GM21526 (cell line): ENCODE data around the gene PARD3B.

Experiments
- ATAC-seq: cut with Tn5 transposase; IDR thresholded peaks from one replicate; pipeline ENCODE4 v1.9.1; 2021; ENCODE audit warnings: moderate library complexity; ENCODE audit not compliant: unreplicated experiment, low FRiP score

PARD3B gene

DNA sequence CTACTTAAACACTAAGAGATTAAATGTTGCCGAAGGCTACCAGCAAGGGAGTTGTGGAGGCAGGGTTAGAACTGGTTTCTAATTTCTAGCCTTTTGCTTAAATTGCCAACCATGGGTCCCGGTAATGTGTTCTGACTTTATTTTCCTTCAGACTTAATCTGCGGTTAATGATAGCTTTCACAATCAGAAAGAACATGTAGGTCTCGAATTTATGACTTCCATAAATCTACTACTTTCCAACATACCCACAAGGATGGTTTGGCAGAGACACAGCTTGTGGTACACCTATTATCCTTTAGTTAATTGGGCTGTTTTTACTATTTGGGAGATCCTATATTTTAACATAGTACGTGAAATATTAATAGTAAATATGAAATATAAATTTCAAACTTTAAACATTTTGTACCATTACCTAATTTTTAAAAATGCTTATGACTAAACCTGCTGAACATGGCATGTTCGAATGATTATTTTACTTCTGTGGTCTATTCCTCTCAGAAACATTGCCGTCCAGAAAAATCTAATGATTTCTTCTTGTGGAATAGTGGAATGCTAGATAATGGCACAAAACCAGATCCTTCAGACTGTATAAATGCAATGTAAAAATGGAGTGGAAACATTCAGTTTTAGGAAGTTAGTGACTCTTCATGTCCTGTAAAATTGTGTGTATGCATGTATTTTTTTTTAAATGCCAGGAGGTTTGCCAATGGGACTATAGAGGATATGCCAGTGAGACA, 41.3 kb downstream of the PARD3B start:
- ATAC-seq, result no peak

DNA sequence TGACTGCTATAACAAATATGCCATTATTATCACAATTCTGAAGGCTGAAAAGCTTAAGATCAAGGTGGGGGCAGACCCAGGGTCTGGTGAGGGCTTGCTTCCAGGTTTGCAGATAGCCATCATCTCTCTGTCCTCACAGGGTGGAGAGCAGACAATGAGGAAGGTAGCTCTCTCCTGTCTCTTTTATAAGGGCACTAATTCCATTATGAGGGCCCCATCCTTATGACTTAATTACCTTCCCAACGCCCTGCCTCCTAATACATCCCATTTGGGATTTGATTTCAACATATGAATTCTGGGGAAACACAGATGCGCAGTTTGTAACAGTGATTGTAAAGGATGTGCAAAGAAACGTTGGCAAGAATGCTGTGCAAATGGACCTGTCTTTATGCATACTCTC, 44.8 kb downstream of the PARD3B start:
- no peak for ATAC-seq

- no peak for ATAC-seq
Measured at GRCh38 chr2:204591225-204591624, 46.0 kb downstream of the PARD3B start.

- ATAC-seq, result no peak
Measured at GRCh38 chr2:204604061-204604460, 58.8 kb downstream of the PARD3B start.

- ATAC-seq, result no peak
Measured at GRCh38 chr2:204608237-204608939, 63.1 kb downstream of the PARD3B start.

GRCh38 chr2:204611017-204611631, 65.8 kb downstream of the PARD3B start:
- ATAC-seq, result no peak

DNA sequence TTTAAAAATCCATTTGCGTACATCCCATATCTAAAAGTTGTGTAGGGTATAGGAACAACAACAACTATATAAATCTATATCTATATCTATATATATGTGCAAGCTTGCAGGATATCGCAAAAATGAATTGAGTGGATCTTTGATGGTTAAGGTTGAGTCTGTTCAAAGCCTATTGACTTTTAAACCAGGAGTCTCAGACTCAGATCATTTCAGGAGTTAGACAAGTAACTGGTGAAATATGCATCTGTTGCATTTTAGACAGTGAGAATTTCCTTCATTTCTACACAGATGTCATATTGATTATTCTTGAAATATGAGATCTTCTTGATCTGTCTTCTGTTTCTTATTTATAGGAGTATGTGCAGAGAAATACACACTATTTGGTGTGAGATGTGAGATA, 66.5 kb downstream of the PARD3B start:
- ATAC-seq, result no peak

DNA sequence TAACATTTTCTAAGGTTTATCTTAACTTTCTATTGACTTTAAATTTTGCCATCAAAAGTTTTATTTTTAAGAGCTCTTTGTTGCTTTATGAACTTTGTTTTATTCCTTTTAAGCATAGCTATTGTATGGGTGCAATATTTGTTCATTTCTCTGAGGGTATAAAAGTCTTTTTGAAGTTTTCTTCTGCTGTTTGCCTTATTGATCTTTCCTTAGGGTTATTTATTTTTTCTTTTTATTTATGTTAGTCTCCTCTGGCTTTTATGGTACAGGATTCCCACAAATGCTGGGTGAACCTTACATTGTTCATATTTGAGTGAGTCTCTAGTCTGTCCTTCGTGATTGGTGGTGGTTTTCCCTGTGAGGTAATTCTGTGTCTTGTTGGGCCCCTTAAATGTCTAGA, 68.4 kb downstream of the PARD3B start:
- ATAC-seq, result no peak

- no peak for ATAC-seq
Measured at GRCh38 chr2:204615456-204615855, 70.2 kb downstream of the PARD3B start.

DNA sequence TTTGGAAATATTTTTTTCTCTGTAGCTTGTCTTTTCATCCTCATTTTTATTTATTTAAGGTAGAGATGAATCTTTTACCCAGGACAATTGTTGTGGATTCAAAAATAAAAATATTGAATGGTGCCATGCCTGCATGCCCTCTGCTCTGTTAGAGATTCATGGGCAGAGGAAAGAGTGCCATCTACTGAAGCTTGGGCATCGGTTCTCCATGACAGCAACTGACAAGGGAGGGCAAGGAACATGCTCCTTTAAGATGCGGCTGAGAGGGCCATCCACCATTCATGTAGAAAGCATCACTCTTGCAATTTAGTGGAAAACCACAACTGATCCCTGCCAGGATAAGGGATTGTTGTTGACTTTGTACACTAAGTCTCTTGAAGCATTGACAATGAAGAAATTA, 79.9 kb downstream of the PARD3B start:
- no peak for ATAC-seq

DNA sequence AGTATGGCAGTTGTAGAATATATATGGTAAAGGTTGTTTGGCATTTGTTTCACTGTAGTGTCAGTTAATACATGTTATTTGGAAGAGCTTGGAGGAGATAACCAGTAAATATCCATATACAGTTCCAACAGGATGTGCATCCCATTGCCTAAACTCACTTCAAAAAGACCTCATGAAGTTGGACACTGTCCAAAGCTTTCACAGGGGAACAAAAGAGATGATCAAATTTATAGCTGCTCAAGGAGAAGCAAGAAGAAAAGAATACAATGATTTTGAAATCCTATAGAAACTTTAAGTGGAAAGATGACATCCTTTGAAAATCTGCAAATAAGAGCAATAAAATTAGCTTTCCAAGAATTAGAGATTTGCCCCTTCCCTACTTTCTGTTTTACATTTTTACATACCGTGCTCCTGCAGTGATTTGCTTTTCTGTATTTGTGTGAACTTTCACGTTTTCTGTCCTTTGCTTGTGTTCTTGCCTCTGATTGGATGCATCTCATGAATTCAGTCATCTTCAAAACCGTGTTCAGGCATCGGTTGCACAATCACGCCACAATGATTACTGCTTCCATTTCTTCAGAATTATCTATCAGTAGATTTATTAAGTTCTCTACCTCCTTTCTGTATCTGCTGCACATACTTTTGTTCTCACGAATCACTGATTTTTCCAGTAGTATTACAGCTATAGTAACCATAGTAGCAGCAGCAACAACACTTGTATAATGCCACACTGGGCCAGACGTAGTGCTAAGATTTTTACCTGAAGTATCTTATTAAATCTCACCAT, 83.8 kb downstream of the PARD3B start:
- ATAC-seq, result no peak

DNA sequence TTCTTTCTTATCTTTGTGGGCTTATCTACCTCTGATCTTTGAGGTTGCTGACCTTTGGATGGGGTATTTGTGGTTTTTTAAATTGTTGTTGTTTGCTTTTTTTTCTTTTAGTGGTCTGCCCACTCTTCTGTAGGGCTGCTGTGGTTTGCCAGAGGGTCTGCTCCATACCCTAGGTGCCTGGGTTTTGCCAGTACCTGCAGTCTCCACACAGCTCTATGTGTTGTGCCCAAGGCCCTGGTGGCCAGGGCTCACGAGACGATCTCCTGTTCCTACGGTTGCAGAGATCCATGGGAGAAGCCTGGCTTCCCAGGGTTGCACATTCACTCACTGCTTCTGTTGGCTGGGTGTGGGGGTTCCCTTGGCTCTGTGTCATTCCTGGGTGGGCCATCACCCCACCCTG, 87.1 kb downstream of the PARD3B start:
- no peak for ATAC-seq

DNA sequence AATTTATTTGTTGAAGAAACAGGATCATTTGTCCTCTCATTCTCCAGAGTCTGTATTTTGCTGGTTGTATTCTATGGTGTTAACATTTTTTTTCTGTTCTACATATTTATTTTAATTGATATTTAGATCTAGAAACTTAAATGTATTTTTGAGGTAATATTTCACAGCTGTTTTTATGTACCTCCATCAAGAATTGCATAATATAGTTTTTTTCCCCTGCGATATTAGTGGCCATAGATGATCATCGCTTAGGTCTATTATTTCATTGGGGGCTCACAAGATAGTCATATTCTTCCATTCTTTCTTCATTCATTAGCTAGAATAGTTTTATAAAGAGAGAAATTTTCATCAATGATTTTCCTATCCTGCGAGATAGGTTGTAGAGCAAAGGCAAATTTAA, 89.3 kb downstream of the PARD3B start:
- no peak for ATAC-seq

DNA sequence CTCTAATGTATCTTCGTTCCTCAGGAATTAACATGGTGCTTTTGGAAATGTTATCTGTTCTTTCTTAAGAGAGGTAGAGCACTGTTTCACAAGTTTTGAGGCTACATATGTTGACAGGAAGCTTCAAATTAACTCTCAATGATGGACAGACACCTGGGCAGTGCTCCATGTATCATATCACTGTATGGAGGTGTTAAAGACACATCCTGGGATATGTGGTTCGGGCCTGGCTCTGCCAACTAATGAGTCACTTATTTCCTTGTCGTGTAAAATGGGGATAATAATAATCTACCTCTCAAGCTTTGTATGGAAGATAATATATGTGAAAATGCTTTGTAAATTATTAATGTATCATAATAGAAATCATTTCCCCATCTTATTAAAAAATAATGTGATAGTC, 90.2 kb downstream of the PARD3B start:
- no peak for ATAC-seq

- ATAC-seq, result no peak
Measured at GRCh38 chr2:204638471-204639194, 93.4 kb downstream of the PARD3B start.

DNA sequence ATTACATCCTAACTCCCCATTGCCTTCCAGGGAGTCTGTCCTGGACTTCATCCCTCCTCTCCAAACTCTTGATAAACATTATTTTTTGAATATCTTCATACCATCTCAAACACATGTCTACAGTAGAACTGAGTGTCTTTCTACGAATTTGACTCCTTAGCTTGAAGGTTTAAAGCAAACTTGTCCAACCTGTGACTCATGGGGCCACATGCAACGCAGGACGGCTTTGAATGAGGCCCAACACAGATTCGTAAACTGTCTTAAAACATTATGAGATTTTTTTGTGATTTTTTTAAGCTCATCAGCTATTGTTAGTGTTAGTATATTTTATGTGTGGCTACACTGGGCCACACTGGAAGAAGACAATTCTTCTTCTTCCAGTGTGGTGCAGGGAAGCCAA, 98.1 kb downstream of the PARD3B start:
- ATAC-seq, result no peak

- ATAC-seq, result no peak
Measured at GRCh38 chr2:204645018-204645773, 99.9 kb downstream of the PARD3B start.

DNA sequence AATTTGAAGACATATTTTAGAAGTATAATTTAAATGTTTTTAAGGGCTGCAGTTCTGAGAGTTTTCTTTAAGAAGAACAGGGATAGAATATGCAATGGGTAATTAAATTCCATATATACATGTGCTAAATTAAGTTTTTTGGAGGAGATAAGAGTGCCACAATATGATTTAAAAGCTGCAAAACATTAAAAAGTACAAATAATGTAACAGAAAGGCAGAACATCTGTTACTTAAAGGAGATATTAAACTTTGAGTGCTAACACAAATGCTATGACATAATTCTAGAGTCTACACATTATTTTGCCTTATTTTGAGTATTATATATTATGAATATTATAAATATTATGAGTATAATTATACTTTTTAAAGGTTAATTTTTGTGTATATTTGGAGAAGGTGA, 102.4 kb downstream of the PARD3B start:
- ATAC-seq, result no peak

- no peak for ATAC-seq
Measured at GRCh38 chr2:204650611-204651010, 105.3 kb downstream of the PARD3B start.

- ATAC-seq, result no peak
Measured at GRCh38 chr2:204652063-204652462, 106.8 kb downstream of the PARD3B start.
